Glutamatergic neuron (in vitro differentiated cells): Measurements from ENCODE around the gene SLC36A2. TPM values are rescaled to one million over a fixed set of nuclear protein-coding genes. Genes with fewer than 3 reads are reported as not detected.

Source experiments
- DNase-seq: peaks from one replicate; pipeline ENCODE4 v3.0.0; 2022
- H3K27ac Mint-ChIP-seq: one replicate; pipeline ENCODE4 v1.8.0; 2020; ENCODE audit warnings: mild to moderate bottlenecking, mixed read lengths, inconsistent platforms; ENCODE audit not compliant: unreplicated experiment
- H3K27me3 Mint-ChIP-seq: one replicate; pipeline ENCODE4 v1.8.0; 2020; ENCODE audit warnings: mild to moderate bottlenecking, moderate library complexity, mixed read lengths, inconsistent platforms; ENCODE audit not compliant: unreplicated experiment
- H3K36me3 Mint-ChIP-seq: one replicate; pipeline ENCODE4 v1.8.0; 2020; ENCODE audit warnings: mild to moderate bottlenecking, mixed read lengths, inconsistent platforms; ENCODE audit not compliant: unreplicated experiment
- H3K4me1 Mint-ChIP-seq: one replicate; pipeline ENCODE4 v1.8.0; 2020; ENCODE audit warnings: mild to moderate bottlenecking, low read depth, mixed read lengths, inconsistent platforms; ENCODE audit not compliant: unreplicated experiment
- H3K4me3 Mint-ChIP-seq: one replicate; pipeline ENCODE4 v1.8.0; 2020; ENCODE audit warnings: mild to moderate bottlenecking, mixed read lengths, inconsistent platforms; ENCODE audit not compliant: unreplicated experiment
- H3K9me3 Mint-ChIP-seq: one replicate; pipeline ENCODE4 v1.8.0; 2020; ENCODE audit warnings: mild to moderate bottlenecking, moderate library complexity, mixed read lengths, inconsistent platforms; ENCODE audit not compliant: unreplicated experiment
- long read RNA-seq: library from polyadenylated mRNA; unstranded; transcript quantifications from one replicate; pipeline ENCODE4 v2.0.0, GENCODE V29; 2020; ENCODE audit not compliant: unreplicated experiment
- total RNA-seq: library from RNA; stranded (reverse); fragmentation: NEBNext Ultra II Directional; extraction: Animal tissue kit (Norgen Biotek cat#: 25700); gene quantifications from one replicate; pipeline ENCODE4 v1.2.1, GENCODE V29; 2021; ENCODE audit not compliant: unreplicated experiment
- TF ChIP-seq, protein P1 (sequence below): fragments of 200-600 bp; sonication (generic); IDR thresholded peaks from one replicate; pipeline ENCODE4 v1.5.0; 2021; ENCODE audit not compliant: partially characterized antibody, unreplicated experiment

Gene SLC36A2
- total RNA-seq = not detected
- long read RNA-seq = 0 reads

DNA sequence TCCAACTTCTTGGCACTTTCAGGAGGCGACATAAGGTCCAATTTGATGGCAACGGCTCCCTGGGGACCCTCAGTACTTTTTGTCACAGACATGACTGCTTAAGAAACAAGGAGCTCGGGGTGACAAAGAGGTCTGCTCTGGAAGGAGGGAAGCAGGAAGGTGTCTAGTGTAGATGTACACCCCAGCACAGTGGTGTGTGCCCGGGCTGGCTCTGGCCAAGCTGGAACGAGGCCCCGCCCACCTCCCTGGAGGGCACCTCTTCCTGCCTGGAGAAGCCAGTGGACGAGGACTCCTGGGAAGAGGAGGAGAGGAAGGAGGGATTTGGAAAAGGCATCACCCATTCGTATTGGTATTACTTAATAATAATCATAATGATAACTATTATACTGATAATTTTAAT lies at the start of gene SLC36A2:
Gene SLC36A2, minus strand, starts transcription at position 191 of the 400 bp plus-strand sequence. Its CDS starts 99 bp downstream, at position 92.
- DNase-seq = no peak
- TF ChIP-seq, protein P1, sequence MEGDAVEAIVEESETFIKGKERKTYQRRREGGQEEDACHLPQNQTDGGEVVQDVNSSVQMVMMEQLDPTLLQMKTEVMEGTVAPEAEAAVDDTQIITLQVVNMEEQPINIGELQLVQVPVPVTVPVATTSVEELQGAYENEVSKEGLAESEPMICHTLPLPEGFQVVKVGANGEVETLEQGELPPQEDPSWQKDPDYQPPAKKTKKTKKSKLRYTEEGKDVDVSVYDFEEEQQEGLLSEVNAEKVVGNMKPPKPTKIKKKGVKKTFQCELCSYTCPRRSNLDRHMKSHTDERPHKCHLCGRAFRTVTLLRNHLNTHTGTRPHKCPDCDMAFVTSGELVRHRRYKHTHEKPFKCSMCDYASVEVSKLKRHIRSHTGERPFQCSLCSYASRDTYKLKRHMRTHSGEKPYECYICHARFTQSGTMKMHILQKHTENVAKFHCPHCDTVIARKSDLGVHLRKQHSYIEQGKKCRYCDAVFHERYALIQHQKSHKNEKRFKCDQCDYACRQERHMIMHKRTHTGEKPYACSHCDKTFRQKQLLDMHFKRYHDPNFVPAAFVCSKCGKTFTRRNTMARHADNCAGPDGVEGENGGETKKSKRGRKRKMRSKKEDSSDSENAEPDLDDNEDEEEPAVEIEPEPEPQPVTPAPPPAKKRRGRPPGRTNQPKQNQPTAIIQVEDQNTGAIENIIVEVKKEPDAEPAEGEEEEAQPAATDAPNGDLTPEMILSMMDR = no peak
- no peaks in the 10 kb centered on the region for H3K4me1 Mint-ChIP-seq
- no peaks in the 10 kb centered on the region for H3K36me3 Mint-ChIP-seq
- no peak within 1 kb of the TSS for H3K27ac Mint-ChIP-seq
- H3K9me3 Mint-ChIP-seq = peaks cover 3% of the 10 kb centered on the region
- peaks cover 8% of the 10 kb centered on the region for H3K27me3 Mint-ChIP-seq
- no peak within 1 kb of the TSS for H3K4me3 Mint-ChIP-seq

DNA sequence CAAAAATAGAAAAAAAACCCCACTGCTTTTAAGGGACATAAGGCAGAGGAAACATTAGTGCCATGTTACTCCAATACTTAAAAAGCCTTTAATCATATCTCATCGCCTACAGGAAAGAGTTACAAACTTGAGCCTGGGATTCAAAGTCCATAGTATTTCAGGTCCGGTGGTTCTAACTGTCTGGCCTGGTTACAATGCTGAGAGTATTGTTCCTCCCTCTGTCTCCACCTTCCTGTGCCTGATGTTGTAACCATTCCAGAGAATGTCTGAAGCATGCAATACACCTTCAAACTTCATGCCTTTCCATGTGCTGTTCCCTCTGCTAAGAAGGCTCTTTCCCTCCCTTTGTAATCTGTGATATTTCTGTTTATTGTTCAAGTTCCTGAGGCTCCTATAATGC lies 41.6 kb upstream of the SLC36A2 start:
- Mint-ChIP-seq H3K4me1 (no peaks in the 10 kb centered on the region), H3K27ac (no peak overlapping the region), H3K4me3 (no peak overlapping the region), H3K36me3 (no peaks in the 10 kb centered on the region), H3K9me3 (peaks cover 2% of the 10 kb centered on the region), H3K27me3 (peaks cover 3% of the 10 kb centered on the region)
- TF ChIP-seq, protein P1 = no peak
- DNase-seq = no peak

DNA sequence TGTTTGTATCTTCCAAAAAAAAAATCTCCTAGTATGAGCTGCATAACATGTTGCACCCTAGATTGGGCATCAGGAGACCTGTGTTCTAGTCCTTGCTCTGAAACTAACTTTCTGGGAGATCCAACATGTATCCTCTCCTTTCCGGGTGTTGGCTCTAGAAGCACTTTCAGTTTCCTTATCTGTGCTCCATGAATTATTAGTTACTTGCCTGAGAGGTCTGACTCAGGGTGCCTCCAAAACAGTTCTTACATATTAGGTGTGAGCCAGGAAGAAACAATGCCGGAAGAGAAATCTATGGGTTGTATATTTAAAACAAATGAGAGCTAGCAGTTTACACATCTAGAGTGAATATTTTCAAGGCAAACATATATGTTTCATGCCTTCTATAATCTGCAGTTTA lies 36.7 kb upstream of the SLC36A2 start:
- DNase-seq = no peak
- Mint-ChIP-seq H3K4me1 (no peaks in the 10 kb centered on the region), H3K36me3 (peaks cover 9% of the 10 kb centered on the region)

DNA sequence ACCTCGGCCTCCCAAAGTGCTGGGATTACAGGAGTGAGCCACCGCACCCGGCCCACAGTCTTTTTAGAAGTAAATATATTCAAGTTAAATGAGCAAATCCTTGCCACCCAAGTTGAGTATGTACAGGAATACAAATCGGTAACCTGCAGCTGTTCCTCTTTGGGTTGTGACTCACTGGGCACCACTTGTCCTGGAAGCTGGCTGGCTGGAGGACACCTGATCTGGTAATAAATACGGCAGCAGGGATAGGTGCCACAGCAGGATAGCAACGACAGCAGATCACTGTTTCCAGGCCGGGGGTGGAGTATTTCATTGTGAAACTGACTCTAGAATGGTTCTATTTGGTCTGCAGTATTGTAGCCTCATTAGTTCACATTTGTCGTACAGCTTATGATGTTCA lies 35.7 kb upstream of the SLC36A2 start:
- H3K4me1 Mint-ChIP-seq = no peaks in the 10 kb centered on the region
- peaks cover 3% of the 10 kb centered on the region for H3K27me3 Mint-ChIP-seq
- no peak overlapping the region for H3K27ac Mint-ChIP-seq
- peaks cover 9% of the 10 kb centered on the region for H3K36me3 Mint-ChIP-seq
- TF ChIP-seq, protein P1 = no peak
- H3K4me3 Mint-ChIP-seq = no peak overlapping the region
- peaks cover 7% of the 10 kb centered on the region for H3K9me3 Mint-ChIP-seq
- no peak for DNase-seq

More for the DNA sequence above, 36.7 kb upstream of the SLC36A2 start:
- peaks cover 7% of the 10 kb centered on the region for H3K9me3 Mint-ChIP-seq
- TF ChIP-seq, protein P1 = no peak
- no peak overlapping the region for H3K27ac Mint-ChIP-seq
- H3K27me3 Mint-ChIP-seq = peaks cover 3% of the 10 kb centered on the region
- no peak overlapping the region for H3K4me3 Mint-ChIP-seq

DNA sequence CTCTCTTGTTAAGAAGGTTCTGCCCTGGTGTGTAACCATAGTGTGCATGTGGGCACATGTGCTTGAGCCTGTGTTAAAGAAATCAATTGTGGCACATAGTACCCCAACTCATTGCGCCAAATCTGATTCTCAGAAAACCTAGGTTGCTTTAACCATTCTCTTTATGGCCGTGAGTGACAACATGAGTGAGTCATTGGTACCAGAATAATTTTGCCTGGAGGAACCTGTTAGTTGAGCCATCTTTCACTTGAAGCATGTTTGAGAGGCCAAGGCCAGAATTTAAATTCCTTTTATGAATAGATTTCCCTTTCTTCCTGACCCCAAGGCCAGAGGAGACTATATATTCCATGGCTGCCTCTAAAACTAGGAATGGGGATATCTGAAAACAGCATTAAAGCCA lies 35.2 kb upstream of the SLC36A2 start:
- TF ChIP-seq, protein P1 = no peak
- peaks cover 9% of the 10 kb centered on the region for H3K36me3 Mint-ChIP-seq
- H3K9me3 Mint-ChIP-seq = peaks cover 7% of the 10 kb centered on the region
- DNase-seq = no peak
- H3K4me1 Mint-ChIP-seq = no peaks in the 10 kb centered on the region
- no peak overlapping the region for H3K27ac Mint-ChIP-seq
- H3K27me3 Mint-ChIP-seq = peaks cover 3% of the 10 kb centered on the region
- no peak overlapping the region for H3K4me3 Mint-ChIP-seq
